D721Med (cell line): Measurements from ENCODE around the gene SRBD1.
A peak's percentile ranks its signal among the peaks of the same experiment; 100 is the strongest.

Source experiments
- DNase-seq: peaks from one replicate; pipeline ENCODE4 v3.0.0; 2011; ENCODE audit warnings: low spot score; ENCODE audit not compliant: insufficient read length
- FAIRE-seq: peaks from 2 replicates; lab custom pipeline; 2011; peaks lifted over from hg19 to GRCh38; lab: Jason Lieb, UNC
- TF ChIP-seq, protein P1 (sequence below): IDR thresholded peaks from 2 replicates; pipeline ENCODE4 v1.5.1; 2012; ENCODE audit warnings: mild to moderate bottlenecking, control low read depth; ENCODE audit not compliant: insufficient read depth; ENCODE audit errors: missing control alignments

SRBD1 gene

DNA sequence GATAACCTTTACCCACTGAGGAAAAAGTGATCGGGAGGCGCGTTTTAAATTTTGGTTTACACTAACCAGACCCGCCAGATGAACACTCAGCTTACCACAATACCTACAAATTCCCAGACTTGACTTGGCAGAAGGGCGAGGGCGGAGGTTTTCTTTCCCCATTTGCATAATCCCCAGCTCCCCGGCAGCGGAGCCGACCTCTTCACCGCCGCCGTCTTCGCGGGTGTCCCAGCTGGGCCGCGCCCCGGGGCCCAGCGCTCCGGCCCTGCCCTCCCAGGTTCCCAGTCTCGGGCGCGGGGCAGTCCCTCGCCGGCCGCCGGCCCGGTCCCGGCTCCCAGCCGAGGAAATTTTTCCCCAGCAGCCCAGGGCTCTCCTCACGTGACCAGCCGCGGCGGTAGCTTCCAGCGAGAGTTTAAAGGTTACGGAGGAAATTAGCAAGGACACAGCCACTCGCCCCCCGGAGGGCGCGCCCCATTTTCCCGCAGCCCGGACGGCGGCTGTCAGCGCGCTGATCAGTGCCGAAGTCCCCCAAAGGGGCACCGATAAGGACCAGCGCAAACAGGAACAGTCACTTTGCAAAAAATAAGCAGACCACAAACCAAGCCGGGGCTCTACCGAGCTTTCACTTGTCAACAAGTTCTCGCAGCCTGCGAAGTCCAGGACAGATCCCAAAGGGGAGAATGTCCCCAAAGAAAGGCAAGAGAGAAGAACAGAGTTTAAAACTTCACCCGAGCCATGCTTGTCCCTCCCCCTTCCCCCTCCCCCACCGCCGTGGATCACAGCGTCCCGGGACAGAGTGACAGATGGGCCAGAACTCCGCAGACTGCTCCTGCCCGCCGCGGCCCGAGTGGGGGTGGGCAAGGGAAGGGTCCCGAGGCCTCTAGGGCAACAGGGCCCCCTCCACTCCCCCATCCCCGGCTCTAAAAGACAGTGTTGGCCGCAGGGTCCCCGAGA is 39.1 kb upstream of the SRBD1 start:
- TF ChIP-seq, protein P1, sequence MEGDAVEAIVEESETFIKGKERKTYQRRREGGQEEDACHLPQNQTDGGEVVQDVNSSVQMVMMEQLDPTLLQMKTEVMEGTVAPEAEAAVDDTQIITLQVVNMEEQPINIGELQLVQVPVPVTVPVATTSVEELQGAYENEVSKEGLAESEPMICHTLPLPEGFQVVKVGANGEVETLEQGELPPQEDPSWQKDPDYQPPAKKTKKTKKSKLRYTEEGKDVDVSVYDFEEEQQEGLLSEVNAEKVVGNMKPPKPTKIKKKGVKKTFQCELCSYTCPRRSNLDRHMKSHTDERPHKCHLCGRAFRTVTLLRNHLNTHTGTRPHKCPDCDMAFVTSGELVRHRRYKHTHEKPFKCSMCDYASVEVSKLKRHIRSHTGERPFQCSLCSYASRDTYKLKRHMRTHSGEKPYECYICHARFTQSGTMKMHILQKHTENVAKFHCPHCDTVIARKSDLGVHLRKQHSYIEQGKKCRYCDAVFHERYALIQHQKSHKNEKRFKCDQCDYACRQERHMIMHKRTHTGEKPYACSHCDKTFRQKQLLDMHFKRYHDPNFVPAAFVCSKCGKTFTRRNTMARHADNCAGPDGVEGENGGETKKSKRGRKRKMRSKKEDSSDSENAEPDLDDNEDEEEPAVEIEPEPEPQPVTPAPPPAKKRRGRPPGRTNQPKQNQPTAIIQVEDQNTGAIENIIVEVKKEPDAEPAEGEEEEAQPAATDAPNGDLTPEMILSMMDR = no peak
- DNase-seq = peak; percentile 34
- no peak for FAIRE-seq

- TF ChIP-seq, protein P1 = no peak
- DNase-seq (no peak), FAIRE-seq (no peak)
These were observed 38.4 kb upstream of the SRBD1 start for GRCh38 chr2:45649462-45649857.

GRCh38 chr2:45648636-45649035 is 37.6 kb upstream of the SRBD1 start:
- DNase-seq = no peak
- FAIRE-seq = no peak
- TF ChIP-seq, protein P1 = no peak

DNA sequence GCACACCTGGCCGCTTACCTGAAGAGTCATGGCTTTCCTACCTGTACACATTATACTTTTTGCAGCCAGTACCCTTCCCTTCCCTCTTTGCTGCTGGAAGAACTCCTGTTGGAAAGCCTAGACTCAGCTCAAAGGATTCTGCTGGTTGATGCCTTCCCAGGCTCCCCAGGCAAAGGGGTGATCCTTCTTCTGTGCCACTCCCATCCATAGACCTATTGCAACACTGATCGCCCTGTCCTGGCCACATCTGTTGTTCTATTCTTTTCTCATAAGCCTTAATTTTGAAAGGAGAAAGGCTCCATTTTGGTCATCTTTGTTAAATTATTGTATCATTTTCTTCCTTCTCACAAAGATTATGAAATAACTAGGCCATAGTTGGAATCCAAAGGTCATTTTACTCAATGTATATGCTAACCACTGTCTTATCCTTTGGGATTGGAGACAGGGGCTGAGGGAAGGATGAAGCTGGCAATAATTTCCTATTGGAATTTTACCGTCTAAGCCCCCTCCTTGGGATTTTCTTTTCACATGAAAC is 37.0 kb upstream of the SRBD1 start:
- DNase-seq (no peak), FAIRE-seq (no peak)
- TF ChIP-seq, protein P1 = no peak

DNA sequence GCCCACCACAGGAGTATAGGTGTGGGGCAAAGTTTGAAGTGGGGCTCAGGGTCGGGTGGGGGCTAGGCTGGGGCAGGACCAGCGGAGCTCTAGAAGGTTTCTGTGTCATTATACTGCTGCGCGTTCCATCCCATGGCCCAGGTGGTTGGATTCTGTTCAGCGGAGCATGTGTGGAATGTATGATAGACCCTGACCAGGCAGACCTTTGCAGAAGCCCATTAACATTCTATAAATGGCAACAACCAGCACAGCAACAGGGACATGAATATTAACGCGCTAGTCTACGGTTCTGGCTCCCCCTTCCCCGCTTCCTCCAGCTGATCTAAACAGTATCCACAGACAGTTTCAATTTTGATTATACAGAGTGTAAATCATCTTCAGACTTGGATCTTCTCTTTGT is 36.3 kb upstream of the SRBD1 start:
- DNase-seq (no peak), FAIRE-seq (no peak)
- TF ChIP-seq, protein P1 = no peak

- DNase-seq (no peak), FAIRE-seq (no peak)
- TF ChIP-seq, protein P1 = no peak
These were observed 35.2 kb upstream of the SRBD1 start for GRCh38 chr2:45646289-45646688.
